Upper lobe of left lung (tissue), 6 donors: ENCODE measurements around the gene FKBP3. TPM values are rescaled to one million over a fixed set of nuclear protein-coding genes. Genes with fewer than 3 reads are reported as not detected.

Source experiments
- ATAC-seq, 2 donors: fragments of 200-7000 bp; cut with Tn5 transposase; one replicate each; pipeline ENCODE4 v1.9.1; 2022; ENCODE audit warnings: mild to moderate bottlenecking in 2 of 2, moderate library complexity in 2 of 2; ENCODE audit not compliant: low FRiP score in 2 of 2
- DNase-seq, 2 donors: peaks; one replicate each; pipeline ENCODE4 v3.0.0-alpha.2; 2019 to 2020
- H3K27ac ChIP-seq, 4 donors: fragments of 200-600 bp; sonication (generic); one replicate each; pipeline ENCODE4 v1.5.1; 2016 to 2019
- H3K27me3 ChIP-seq, 4 donors: fragments of 200-600 bp; sonication (generic); one replicate each; pipeline ENCODE4 v1.5.1; 2017 to 2019
- H3K36me3 ChIP-seq, 4 donors: fragments of 200-600 bp; sonication (generic); one replicate each; pipeline ENCODE4 v1.5.1; 2016 to 2019
- H3K4me1 ChIP-seq, 4 donors: fragments of 200-600 bp; sonication (generic); one replicate each; pipeline ENCODE4 v1.5.1; 2018 to 2019
- H3K4me3 ChIP-seq, 4 donors: fragments of 200-600 bp; sonication (generic); one replicate each; pipeline ENCODE4 v1.5.1; 2017 to 2019; ENCODE audit warnings: mild to moderate bottlenecking in 2 of 4, moderate library complexity in 1 of 4
- H3K9me3 ChIP-seq, 4 donors: fragments of 200-600 bp; sonication (generic); one replicate each; pipeline ENCODE4 v1.5.1; 2018 to 2019
- EP300 ChIP-seq, 4 donors: sonication (generic); formaldehyde crosslinking; IDR thresholded peaks; one replicate each; pipeline ENCODE4 v1.5.1; 2017; ENCODE audit warnings: antibody characterized with exemption in 4 of 4, control low read depth in 2 of 4
- POLR2A ChIP-seq, 4 donors: fragments of 450-650 bp; IDR thresholded peaks; one replicate each; pipeline ENCODE4 v1.5.1; 2016 to 2017; ENCODE audit warnings: antibody characterized with exemption in 4 of 4, mild to moderate bottlenecking in 2 of 4
- POLR2AphosphoS5 ChIP-seq, 2 donors: sonication (generic); formaldehyde crosslinking; IDR thresholded peaks; one replicate each; pipeline ENCODE4 v1.5.1; 2017; ENCODE audit warnings: antibody characterized with exemption in 2 of 2
- WGBS, 2 donors: methylation state at CpG; one replicate each; pipeline ENCODE4 v1.1.5; 2017 to 2018; 5-methylcytosine and 5-hydroxymethylcytosine counted together
- total RNA-seq, 6 donors: library from RNA; depleted of rRNA in 4 of 6; stranded (reverse); fragments of >200 nt in 4 of 6; gene quantifications; one replicate each; pipeline versions ENCODE4 v1.1.0 to v1.2.1, GENCODE V29; 2016 to 2021
- TF ChIP-seq, protein P1 (sequence below), 6 experiments: fragments of 450-650 bp in 4 of 6; fragments of 200-600 bp in 2 of 6; sonication (generic) in 2 of 6; IDR thresholded peaks; one replicate each; pipeline ENCODE4 v1.5.1; 2016 to 2019; ENCODE audit warnings: antibody characterized with exemption in 6 of 6
- donor health status: DM: no; HTN: no; CAD: no; lungs with moderate emphysema.
- donor health status: DM: no; HTN: yes; CAD: no; lungs with severe emphysema.

Gene FKBP3
- total RNA-seq, result 10 to 100 TPM; 10.5 to 54.1 (median 27.1) TPM

DNA sequence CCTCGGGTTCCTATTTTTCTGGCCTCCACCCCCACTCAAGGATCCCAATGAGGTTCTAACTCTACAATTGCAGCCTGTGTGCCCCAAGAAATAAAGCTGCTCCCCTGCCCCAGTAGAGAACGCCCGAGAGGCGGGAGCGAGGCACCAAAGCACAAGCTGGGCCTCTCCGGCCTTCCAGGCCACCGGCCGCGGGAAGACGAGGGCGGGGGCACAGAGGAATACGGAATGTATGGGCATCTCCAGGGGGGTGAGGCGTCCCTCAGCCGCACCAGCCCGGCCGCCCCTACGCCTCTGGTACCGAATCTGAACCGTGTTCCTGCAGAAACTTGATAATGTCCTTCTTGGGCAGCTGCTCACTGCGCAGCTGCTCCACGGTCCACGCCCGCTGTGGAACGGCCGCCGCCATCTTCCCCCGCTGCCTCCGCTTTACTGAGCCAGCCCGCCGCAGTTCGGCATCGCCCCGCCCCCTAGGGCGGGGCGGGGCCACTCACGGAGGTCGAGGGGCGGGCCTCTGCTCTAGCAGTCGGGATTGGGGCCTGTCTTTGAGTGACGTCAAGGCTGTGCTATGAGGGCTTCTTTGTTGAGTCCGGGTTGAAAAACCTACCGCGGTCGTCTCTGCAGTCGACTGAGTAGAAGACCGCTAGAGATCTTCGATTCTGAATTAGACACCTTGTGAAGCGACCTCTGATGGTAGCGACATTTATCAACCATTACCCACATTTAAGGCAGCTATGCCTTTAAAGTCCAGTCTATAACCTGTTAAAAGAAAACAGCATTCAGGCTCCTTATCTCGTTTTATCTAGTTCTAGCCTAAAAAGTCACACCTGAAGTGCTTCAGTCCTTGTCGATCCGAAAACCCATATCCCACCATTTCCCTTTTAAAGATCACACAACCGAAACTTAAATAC is at the start of gene FKBP3:
FKBP3 (minus strand) TSS at position 431 of the 908 bp plus-strand sequence; CDS start at position 406, 25 bp downstream.
- peaks cover 19 to 32% (median 25%) of the 10 kb centered on the region in 4 donors for H3K4me1 ChIP-seq
- WGBS, 2 donors, result 0% methylated on average over 14 to 52 of the region's 53 CpGs

DNA sequence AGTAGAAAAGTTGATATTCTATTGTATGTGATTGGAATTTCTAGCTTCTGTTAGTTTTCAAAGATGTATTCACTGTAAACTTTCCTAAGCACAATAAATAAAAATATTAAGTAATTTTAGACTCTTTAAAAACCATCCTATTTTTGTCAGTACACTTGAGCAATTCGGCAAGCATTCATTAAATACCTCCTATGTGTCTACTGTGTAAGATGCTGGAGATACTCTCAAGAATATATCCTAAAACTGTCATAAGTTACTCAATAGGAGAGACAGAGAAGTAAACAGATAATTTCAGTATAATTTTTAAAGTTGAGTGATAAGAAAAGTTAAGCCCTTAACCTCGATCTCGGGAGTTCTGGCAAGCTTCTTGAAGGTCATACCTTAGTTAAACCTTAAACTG is 47.5 kb upstream of the FKBP3 start:
- H3K36me3 ChIP-seq, result no peaks in the 10 kb centered on the region
- 87% methylated on average over 3 of the region's 3 CpGs for WGBS, 2 donors
- no peak overlapping the region for H3K4me3 ChIP-seq
- H3K4me1 ChIP-seq, result no peaks in the 10 kb centered on the region
- no peaks in the 10 kb centered on the region for H3K27me3 ChIP-seq
- DNase-seq, result no peak
- no peaks in the 10 kb centered on the region for H3K9me3 ChIP-seq
- TF ChIP-seq EP300 (IDR thresholded peaks at IDR 0.05) (no peak), POLR2AphosphoS5 (IDR thresholded peaks at IDR 0.05) (no peak), POLR2A (IDR thresholded peaks at IDR 0.05) (no peak)
- TF ChIP-seq, protein P1, sequence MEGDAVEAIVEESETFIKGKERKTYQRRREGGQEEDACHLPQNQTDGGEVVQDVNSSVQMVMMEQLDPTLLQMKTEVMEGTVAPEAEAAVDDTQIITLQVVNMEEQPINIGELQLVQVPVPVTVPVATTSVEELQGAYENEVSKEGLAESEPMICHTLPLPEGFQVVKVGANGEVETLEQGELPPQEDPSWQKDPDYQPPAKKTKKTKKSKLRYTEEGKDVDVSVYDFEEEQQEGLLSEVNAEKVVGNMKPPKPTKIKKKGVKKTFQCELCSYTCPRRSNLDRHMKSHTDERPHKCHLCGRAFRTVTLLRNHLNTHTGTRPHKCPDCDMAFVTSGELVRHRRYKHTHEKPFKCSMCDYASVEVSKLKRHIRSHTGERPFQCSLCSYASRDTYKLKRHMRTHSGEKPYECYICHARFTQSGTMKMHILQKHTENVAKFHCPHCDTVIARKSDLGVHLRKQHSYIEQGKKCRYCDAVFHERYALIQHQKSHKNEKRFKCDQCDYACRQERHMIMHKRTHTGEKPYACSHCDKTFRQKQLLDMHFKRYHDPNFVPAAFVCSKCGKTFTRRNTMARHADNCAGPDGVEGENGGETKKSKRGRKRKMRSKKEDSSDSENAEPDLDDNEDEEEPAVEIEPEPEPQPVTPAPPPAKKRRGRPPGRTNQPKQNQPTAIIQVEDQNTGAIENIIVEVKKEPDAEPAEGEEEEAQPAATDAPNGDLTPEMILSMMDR (IDR thresholded peaks at IDR 0.05), result no peak
- no peak overlapping the region for H3K27ac ChIP-seq
- no peak for ATAC-seq

More for the DNA sequence above, at the start of gene FKBP3:
- TF ChIP-seq EP300 (IDR thresholded peaks at IDR 0.05) (peak in 1 of 4 donors; percentile 39), POLR2A (IDR thresholded peaks at IDR 0.05) (peak in 3 of 4 donors; percentile 65 to 88 (median 68)), POLR2AphosphoS5 (IDR thresholded peaks at IDR 0.05) (peak; percentile 87 to 90)
- TF ChIP-seq, protein P1 (IDR thresholded peaks at IDR 0.05), result no peak
- DNase-seq, result peak; percentile 99
- H3K4me3 ChIP-seq, result peak within 1 kb of the TSS; percentile 61 to 71 (median 68)
- no peaks in the 10 kb centered on the region for H3K27me3 ChIP-seq
- peak within 1 kb of the TSS; percentile 83 to 93 (median 88) for H3K27ac ChIP-seq
- no peaks in the 10 kb centered on the region for H3K36me3 ChIP-seq
- no peaks in the 10 kb centered on the region for H3K9me3 ChIP-seq
- ATAC-seq, result peak; percentile 99 to 100

DNA sequence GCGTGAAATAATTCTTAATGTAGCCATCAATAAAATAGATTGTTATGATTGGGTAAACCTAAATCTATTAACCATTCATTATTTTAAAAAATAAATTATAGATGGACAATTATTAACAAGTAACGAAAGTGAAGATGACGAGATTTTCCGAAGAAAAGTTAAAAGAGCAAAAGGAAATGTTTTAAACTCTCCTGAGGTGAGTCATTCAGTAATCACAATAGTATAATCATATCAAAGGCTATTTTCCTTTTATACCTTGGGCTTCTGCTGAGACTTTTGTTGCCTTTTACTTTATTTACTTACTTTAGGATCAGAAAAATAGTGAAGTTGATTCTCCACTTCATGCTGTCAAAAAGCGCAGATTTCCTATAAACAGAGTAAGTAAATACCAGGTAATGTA is 47.0 kb upstream of the FKBP3 start:
- H3K27me3 ChIP-seq, result no peaks in the 10 kb centered on the region
- ATAC-seq (no peak), DNase-seq (no peak)
- no peak overlapping the region for H3K4me3 ChIP-seq
- H3K27ac ChIP-seq, result no peak overlapping the region
- no peaks in the 10 kb centered on the region for H3K4me1 ChIP-seq
- WGBS, 2 donors, result 96 to 98% methylated on average over 5 of the region's 5 CpGs
- no peaks in the 10 kb centered on the region for H3K9me3 ChIP-seq
- TF ChIP-seq, protein P1 (IDR thresholded peaks at IDR 0.05), result no peak
- TF ChIP-seq POLR2AphosphoS5 (IDR thresholded peaks at IDR 0.05) (no peak), POLR2A (IDR thresholded peaks at IDR 0.05) (no peak), EP300 (IDR thresholded peaks at IDR 0.05) (no peak)
- H3K36me3 ChIP-seq, result no peaks in the 10 kb centered on the region

DNA sequence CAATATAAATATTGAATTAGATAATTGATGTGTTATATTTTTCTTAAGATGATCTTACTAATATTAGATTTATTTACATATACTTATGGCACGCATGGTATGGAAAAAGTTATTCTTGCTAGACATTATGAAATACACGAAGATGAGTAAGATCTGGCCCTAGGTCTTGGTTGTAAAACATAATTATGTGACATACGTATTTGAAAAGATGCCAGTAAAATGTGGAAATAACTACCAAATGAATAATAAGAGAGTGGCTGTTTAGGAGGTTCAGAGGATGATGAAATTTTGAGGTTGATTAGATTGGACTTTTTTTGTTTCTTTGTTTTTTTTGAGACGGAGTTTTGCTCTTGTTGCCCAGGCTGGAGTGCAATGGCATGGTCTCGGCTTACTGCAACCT is 42.8 kb upstream of the FKBP3 start:
- 69 to 76% methylated on average over 5 of the region's 5 CpGs for WGBS, 2 donors
- H3K27ac ChIP-seq, result no peak overlapping the region
- H3K9me3 ChIP-seq, result no peaks in the 10 kb centered on the region
- no peaks in the 10 kb centered on the region for H3K27me3 ChIP-seq
- no peaks in the 10 kb centered on the region for H3K36me3 ChIP-seq
- DNase-seq (no peak), ATAC-seq (no peak)
- no peaks in the 10 kb centered on the region for H3K4me1 ChIP-seq
- no peak for TF ChIP-seq POLR2AphosphoS5 (IDR thresholded peaks at IDR 0.05)
- H3K4me3 ChIP-seq, result no peak overlapping the region

DNA sequence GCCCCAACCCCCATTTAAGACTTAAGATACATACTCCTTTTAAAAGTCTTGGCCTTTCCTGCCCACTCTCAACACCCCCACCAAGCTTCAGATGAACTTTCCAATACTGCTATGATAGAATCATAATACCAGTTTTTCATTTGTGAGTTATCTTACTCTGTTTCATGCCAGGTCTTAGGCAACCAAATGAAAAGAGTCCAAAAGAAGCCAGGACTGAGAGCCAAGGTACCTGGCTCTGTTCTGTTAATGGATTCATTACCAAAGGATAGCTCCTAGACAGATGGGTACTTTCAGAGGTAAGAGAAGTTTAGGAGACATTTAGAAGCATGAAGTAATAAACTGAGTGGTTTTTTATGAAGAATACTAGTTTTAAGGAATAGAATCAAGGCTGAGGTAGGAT is 35.6 kb upstream of the FKBP3 start:
- Histone ChIP-seq H3K27me3 (no peaks in the 10 kb centered on the region), H3K4me3 (no peak overlapping the region), H3K4me1 (no peaks in the 10 kb centered on the region), H3K27ac (no peak overlapping the region), H3K9me3 (no peaks in the 10 kb centered on the region), H3K36me3 (no peaks in the 10 kb centered on the region)
- TF ChIP-seq POLR2AphosphoS5 (IDR thresholded peaks at IDR 0.05) (no peak), EP300 (IDR thresholded peaks at IDR 0.05) (no peak), POLR2A (IDR thresholded peaks at IDR 0.05) (no peak)
- TF ChIP-seq, protein P1 (IDR thresholded peaks at IDR 0.05), result no peak
- ATAC-seq, result no peak
- DNase-seq, result no peak
